Natural killer cell (primary cell): Measurements from ENCODE around the gene PIM3. TPM values are rescaled to one million over a fixed set of nuclear protein-coding genes. Genes with fewer than 3 reads are reported as not detected.

ENCODE experiments used
- ATAC-seq, 3 donors: fragments of 150-1000 bp in 2 of 3; fragments of 200-7000 bp in 1 of 3; cut with Tn5 transposase; 1 replicate in 1 of 3; 2 replicates in 2 of 3; pipeline ENCODE4 v1.10.0; 2021; ENCODE audit warnings: mild to moderate bottlenecking in 2 of 3, moderate library complexity in 2 of 3
- DNase-seq, 2 donors: peaks; one replicate each; pipeline versions ENCODE4 v3.0.0 to v3.0.0-alpha.2; 2013 to 2021; ENCODE audit warnings: mixed read lengths in 1 of 2
- H3K27ac ChIP-seq: one replicate; pipeline ENCODE4 v1.5.1; 2013; ENCODE audit warnings: mild to moderate bottlenecking, low read length
- H3K27me3 ChIP-seq: one replicate; pipeline ENCODE4 v1.6.1; 2013; ENCODE audit warnings: low read length; ENCODE audit not compliant: control insufficient read depth, insufficient read depth
- H3K36me3 ChIP-seq: one replicate; pipeline ENCODE4 v1.6.1; 2013; ENCODE audit warnings: low read length; ENCODE audit not compliant: control insufficient read depth, insufficient read depth
- H3K4me1 ChIP-seq: one replicate; pipeline ENCODE4 v1.6.1; 2013; ENCODE audit warnings: low read length; ENCODE audit not compliant: control insufficient read depth, insufficient read depth
- H3K4me3 ChIP-seq: one replicate; pipeline ENCODE4 v1.5.1; 2013; ENCODE audit warnings: low read length
- H3K9me3 ChIP-seq: one replicate; pipeline ENCODE4 v1.6.1; 2013; ENCODE audit warnings: low read length; ENCODE audit not compliant: control insufficient read depth, insufficient read depth
- H3K27ac Mint-ChIP-seq, 2 donors: one replicate each; pipeline ENCODE4 v1.8.0; 2022; ENCODE audit warnings: mild to moderate bottlenecking in 2 of 2, mixed read lengths in 2 of 2, moderate library complexity in 1 of 2
- H3K27me3 Mint-ChIP-seq, 2 donors: one replicate each; pipeline ENCODE4 v1.8.0; 2022; ENCODE audit warnings: low read depth in 2 of 2, mixed read lengths in 2 of 2
- H3K36me3 Mint-ChIP-seq: one replicate; pipeline ENCODE4 v1.8.0; 2022; ENCODE audit warnings: mixed read lengths
- H3K4me1 Mint-ChIP-seq, 2 donors: one replicate each; pipeline ENCODE4 v1.8.0; 2022; ENCODE audit warnings: mixed read lengths in 2 of 2
- H3K4me3 Mint-ChIP-seq: one replicate; pipeline ENCODE4 v1.8.0; 2022; ENCODE audit warnings: mild to moderate bottlenecking, moderate library complexity, mixed read lengths
- H3K9me3 Mint-ChIP-seq, 2 donors: one replicate each; pipeline ENCODE4 v1.8.0; 2022; ENCODE audit warnings: mixed read lengths in 2 of 2
- CTCF ChIP-seq: fragments of 200-600 bp; IDR thresholded peaks from one replicate; pipeline ENCODE4 v1.8.0; 2022; ENCODE audit warnings: antibody characterized with exemption
- WGBS: methylation state at CpG from one replicate; pipeline ENCODE4 v1.1.7; 2013; ENCODE audit warnings: missing lambda C conversion rate; ENCODE audit not compliant: insufficient coverage; 5-methylcytosine and 5-hydroxymethylcytosine counted together
- intact Hi-C: fragments of 100-400 bp; cut with micrococcal nuclease; formaldehyde crosslinking; loops from one replicate; pipeline ENCODE4 v1.14.2; 2022
- total RNA-seq, 4 donors: library from RNA; stranded (reverse); fragments of 120-200 nt in 1 of 4; gene quantifications; one replicate each; pipeline versions ENCODE4 v1.2.3 to v1.2.4, GENCODE V29; 2013 to 2022

PIM3 gene
- total RNA-seq, 3 donors from 2014 or later (not counting 1 experiment from before 2014, with no cell fraction given) = 107 to 130 (median 129) TPM

- intact Hi-C loops = no loop called here
- peaks cover under 1% of the 10 kb centered on the region for H3K36me3 Mint-ChIP-seq
- WGBS = 93% methylated on average over 7 of the region's 7 CpGs
- H3K36me3 ChIP-seq = no peaks in the 10 kb centered on the region
- H3K4me3 ChIP-seq = no peak overlapping the region
- H3K4me3 Mint-ChIP-seq = no peak overlapping the region
- peaks cover 11 to 21% of the 10 kb centered on the region in 2 donors for H3K27me3 Mint-ChIP-seq
- peaks cover 5 to 6% of the 10 kb centered on the region in 2 donors for H3K4me1 Mint-ChIP-seq
- no peak for TF ChIP-seq CTCF
- H3K27me3 ChIP-seq = peaks cover 2% of the 10 kb centered on the region
- no peak overlapping the region for H3K27ac Mint-ChIP-seq
- peaks cover 0 to 5% of the 10 kb centered on the region in 2 donors for H3K9me3 Mint-ChIP-seq
- H3K27ac ChIP-seq = no peak overlapping the region
- H3K4me1 ChIP-seq = peaks cover 12% of the 10 kb centered on the region
- DNase-seq (no peak), ATAC-seq (no peak)
- no peaks in the 10 kb centered on the region for H3K9me3 ChIP-seq
Measured at GRCh38 chr22:49991907-49992533, 31.4 kb downstream of the PIM3 start.

GRCh38 chr22:49992921-49993648 lies 32.5 kb downstream of the PIM3 start:
- TF ChIP-seq CTCF = peak; percentile 59
- Mint-ChIP-seq H3K4me1 (peaks cover 5 to 6% of the 10 kb centered on the region in 2 donors), H3K27me3 (peaks cover 11 to 14% of the 10 kb centered on the region in 2 donors), H3K4me3 (no peak overlapping the region), H3K27ac (no peak overlapping the region), H3K9me3 (peaks cover 0 to 5% of the 10 kb centered on the region in 2 donors), H3K36me3 (no peaks in the 10 kb centered on the region)
- intact Hi-C loops = loop anchor here (1.0 kb wide), 1 partner anchor 37 kb away; no protein-coding TSS in a partner anchor
- H3K9me3 ChIP-seq = no peaks in the 10 kb centered on the region
- peak; percentile 83 to 99 (median 93) for ATAC-seq
- H3K4me1 ChIP-seq = peaks cover 15% of the 10 kb centered on the region
- no peak overlapping the region for H3K4me3 ChIP-seq
- H3K27ac ChIP-seq = no peak overlapping the region
- no peaks in the 10 kb centered on the region for H3K36me3 ChIP-seq
- DNase-seq = peak; percentile 55 to 87
- 37% methylated on average over 23 of the region's 23 CpGs for WGBS
- no peaks in the 10 kb centered on the region for H3K27me3 ChIP-seq

- no peaks in the 10 kb centered on the region for H3K36me3 Mint-ChIP-seq
- intact Hi-C loops = loop anchor here (1.0 kb wide), 1 partner anchor 36 kb away; no protein-coding TSS in a partner anchor
- H3K9me3 Mint-ChIP-seq = peaks cover 0 to 5% of the 10 kb centered on the region in 2 donors
- H3K4me3 Mint-ChIP-seq = no peak overlapping the region
- WGBS = 81% methylated on average over 11 of the region's 11 CpGs
- peaks cover 5 to 11% of the 10 kb centered on the region in 2 donors for H3K4me1 Mint-ChIP-seq
- peaks cover 15% of the 10 kb centered on the region for H3K4me1 ChIP-seq
- no peak overlapping the region for H3K27ac Mint-ChIP-seq
- no peaks in the 10 kb centered on the region for H3K36me3 ChIP-seq
- DNase-seq (no peak), ATAC-seq (no peak)
- H3K27me3 ChIP-seq = no peaks in the 10 kb centered on the region
- peaks cover 8 to 13% of the 10 kb centered on the region in 2 donors for H3K27me3 Mint-ChIP-seq
- no peak overlapping the region for H3K27ac ChIP-seq
- no peak overlapping the region for H3K4me3 ChIP-seq
- no peaks in the 10 kb centered on the region for H3K9me3 ChIP-seq
- TF ChIP-seq CTCF = no peak
Measured at GRCh38 chr22:49993649-49994360, 33.2 kb downstream of the PIM3 start.
